ENCODE measurements around the gene MPHOSPH9.
"Not testable (repeated sequence)": the region's sequence is repeated elsewhere in the genome, so short reads cannot be mapped to it uniquely, and the experiment has no call there.

MPHOSPH9 gene

GRCh38 chr12:123260081-123260480 is 27.1 kb upstream of the MPHOSPH9 start:
- DNase-seq (ENCODE audit: low read depth): no peak

GRCh38 chr12:123258593-123258992 is 25.7 kb upstream of the MPHOSPH9 start:
- no peak for DNase-seq (ENCODE audit: low read depth)

- no peak for DNase-seq (ENCODE audit: low read depth)
Measured at GRCh38 chr12:123254853-123255446, 22.0 kb upstream of the MPHOSPH9 start.

- DNase-seq (ENCODE audit: low read depth): no peak
Measured at GRCh38 chr12:123253641-123254459, 20.9 kb upstream of the MPHOSPH9 start.

GRCh38 chr12:123252365-123252764 is 19.4 kb upstream of the MPHOSPH9 start:
- not testable (repeated sequence) for DNase-seq (ENCODE audit: low read depth)

- DNase-seq (ENCODE audit: low read depth): no peak
Measured at GRCh38 chr12:123251403-123252076, 18.6 kb upstream of the MPHOSPH9 start.

GRCh38 chr12:123250471-123251383 is 17.8 kb upstream of the MPHOSPH9 start:
- no peak for DNase-seq (ENCODE audit: low read depth)

- DNase-seq (ENCODE audit: low read depth): not testable (repeated sequence)
Measured at GRCh38 chr12:123248996-123249741, 16.2 kb upstream of the MPHOSPH9 start.

- not testable (repeated sequence) for DNase-seq (ENCODE audit: low read depth)
Measured at GRCh38 chr12:123248129-123248528, 15.2 kb upstream of the MPHOSPH9 start.

GRCh38 chr12:123245678-123246077 is 12.7 kb upstream of the MPHOSPH9 start:
- DNase-seq (ENCODE audit: low read depth): no peak

- no peak for DNase-seq (ENCODE audit: low read depth)
Measured at GRCh38 chr12:123243671-123244262, 10.8 kb upstream of the MPHOSPH9 start.

- no peak for DNase-seq (ENCODE audit: low read depth)
Measured at GRCh38 chr12:123242116-123242904, 9.4 kb upstream of the MPHOSPH9 start.

- no peak for DNase-seq (ENCODE audit: low read depth)
Measured at GRCh38 chr12:123238961-123239360, 6.0 kb upstream of the MPHOSPH9 start.

GRCh38 chr12:123238330-123238682 is 5.4 kb upstream of the MPHOSPH9 start:
- no peak for DNase-seq (ENCODE audit: low read depth)

- DNase-seq (ENCODE audit: low read depth): peak; percentile 67
Measured at GRCh38 chr12:123237646-123238329, 4.8 kb upstream of the MPHOSPH9 start.

- no peak for DNase-seq (ENCODE audit: low read depth)
Measured at GRCh38 chr12:123233505-123234308, 766 bp upstream of the MPHOSPH9 start.

GRCh38 chr12:123232472-123232806 is 502 bp downstream of the MPHOSPH9 start:
- DNase-seq (ENCODE audit: low read depth): no peak

- DNase-seq (ENCODE audit: low read depth): no peak
Measured at GRCh38 chr12:123231931-123232330, 1.0 kb downstream of the MPHOSPH9 start.

- DNase-seq (ENCODE audit: low read depth): no peak
Measured at GRCh38 chr12:123229051-123229450, 3.9 kb downstream of the MPHOSPH9 start.

All from T follicular helper cell (primary cell).